Activated gamma-delta T cell (primary cell): Measurements from ENCODE around the gene SIGLEC8.
"Not testable (repeated sequence)": the region's sequence is repeated elsewhere in the genome, so short reads cannot be mapped to it uniquely, and the experiment has no call there.

Experiments used
- DNase-seq: peaks from one replicate; lab custom pipeline; 2025; lab: John Stamatoyannopoulos, UW

Gene SIGLEC8

DNA sequence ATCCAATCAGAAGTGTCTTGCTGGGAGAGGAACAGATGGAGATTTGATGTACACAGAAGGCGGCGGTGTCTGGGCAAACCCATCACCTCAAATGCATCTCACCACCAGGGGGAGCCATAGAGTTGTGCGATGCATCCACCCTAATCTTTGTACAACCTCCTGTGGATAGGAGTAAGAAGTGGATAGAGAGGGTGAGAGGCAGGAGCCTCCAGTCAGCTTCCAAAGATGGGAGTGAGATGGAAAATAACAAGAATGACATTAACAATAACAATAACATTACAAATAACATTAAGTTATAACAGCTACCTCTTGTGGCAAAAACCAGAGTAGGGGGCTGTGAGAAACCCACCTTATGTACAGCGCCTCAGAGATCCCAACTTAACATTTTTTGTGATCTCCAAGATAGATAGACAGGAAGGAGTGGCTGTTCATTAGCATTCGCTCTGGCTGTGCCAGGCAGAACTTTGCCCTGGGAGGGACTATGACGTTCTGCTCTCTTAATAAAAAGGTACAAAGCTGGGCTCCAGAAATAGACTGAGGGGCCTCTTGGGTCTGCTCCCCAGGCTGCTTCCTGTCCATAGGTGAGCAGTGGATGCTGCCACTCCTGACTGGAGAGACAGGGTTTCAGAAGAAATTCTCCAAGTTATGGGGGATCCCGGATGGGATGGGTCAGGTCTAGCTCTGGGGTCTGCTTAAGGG is 14.9 kb upstream of the SIGLEC8 start:
- DNase-seq, result no peak

GRCh38 chr19:51472607-51473006 is 14.4 kb upstream of the SIGLEC8 start:
- no peak for DNase-seq

GRCh38 chr19:51471527-51471926 is 13.3 kb upstream of the SIGLEC8 start:
- no peak for DNase-seq

- DNase-seq, result no peak
These were observed 12.7 kb upstream of the SIGLEC8 start for GRCh38 chr19:51470966-51471365.

DNA sequence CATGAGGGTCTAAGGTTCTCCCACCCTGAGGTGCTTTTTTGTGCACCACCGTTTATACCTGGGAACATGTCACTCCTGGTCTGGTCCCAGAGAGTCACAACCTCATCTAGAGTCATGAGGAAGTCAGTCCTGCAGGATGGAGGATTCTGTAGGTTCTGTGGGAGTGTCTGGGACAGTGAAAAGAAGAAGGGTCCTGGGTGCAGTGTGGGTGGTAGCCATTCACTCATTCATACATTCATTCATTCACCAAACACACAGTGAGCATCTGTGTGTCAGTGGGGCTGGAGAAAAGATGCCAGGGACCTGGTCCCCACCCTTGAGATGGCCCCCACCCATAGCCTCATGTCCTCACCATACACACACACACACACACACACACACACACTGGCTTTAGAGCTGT is 11.4 kb upstream of the SIGLEC8 start:
- DNase-seq, result no peak

- no peak for DNase-seq
These were observed 10.9 kb upstream of the SIGLEC8 start for GRCh38 chr19:51469162-51469561.

GRCh38 chr19:51468545-51468920 is 10.3 kb upstream of the SIGLEC8 start:
- no peak for DNase-seq

DNA sequence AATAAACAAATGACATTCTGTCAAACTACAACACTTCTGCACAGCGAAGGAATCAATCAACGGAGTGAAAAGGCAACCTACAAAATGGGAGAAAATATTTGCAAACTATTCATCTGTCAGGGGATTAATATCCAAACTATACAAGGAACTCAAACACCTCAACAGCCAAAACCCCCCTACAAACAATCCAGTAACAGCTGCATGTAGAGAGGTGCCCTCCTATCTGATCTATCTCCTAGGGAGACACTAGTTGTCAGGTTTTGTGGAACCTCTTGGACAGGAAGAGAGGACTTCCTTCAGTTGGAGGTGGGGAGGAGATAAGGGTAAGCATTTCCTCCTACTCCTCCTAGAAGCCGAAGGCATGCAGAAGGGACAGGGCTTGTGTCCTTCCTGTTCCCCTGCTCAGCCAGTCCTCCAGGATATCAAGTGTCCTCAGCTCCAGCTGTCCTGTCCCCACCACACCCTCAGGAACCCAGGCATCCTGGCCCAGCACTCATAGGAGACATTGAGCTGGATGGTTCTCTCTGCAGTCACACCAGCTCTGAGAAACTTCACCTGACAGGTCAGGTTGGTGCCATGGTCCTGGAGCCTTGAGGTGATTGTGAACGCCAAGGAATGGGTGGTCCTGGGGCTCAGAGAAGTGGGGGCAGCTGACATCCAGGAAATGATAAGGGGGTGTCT is 9.8 kb upstream of the SIGLEC8 start:
- DNase-seq, result no peak

- DNase-seq, result no peak
These were observed 8.5 kb upstream of the SIGLEC8 start for GRCh38 chr19:51466723-51467122.

DNA sequence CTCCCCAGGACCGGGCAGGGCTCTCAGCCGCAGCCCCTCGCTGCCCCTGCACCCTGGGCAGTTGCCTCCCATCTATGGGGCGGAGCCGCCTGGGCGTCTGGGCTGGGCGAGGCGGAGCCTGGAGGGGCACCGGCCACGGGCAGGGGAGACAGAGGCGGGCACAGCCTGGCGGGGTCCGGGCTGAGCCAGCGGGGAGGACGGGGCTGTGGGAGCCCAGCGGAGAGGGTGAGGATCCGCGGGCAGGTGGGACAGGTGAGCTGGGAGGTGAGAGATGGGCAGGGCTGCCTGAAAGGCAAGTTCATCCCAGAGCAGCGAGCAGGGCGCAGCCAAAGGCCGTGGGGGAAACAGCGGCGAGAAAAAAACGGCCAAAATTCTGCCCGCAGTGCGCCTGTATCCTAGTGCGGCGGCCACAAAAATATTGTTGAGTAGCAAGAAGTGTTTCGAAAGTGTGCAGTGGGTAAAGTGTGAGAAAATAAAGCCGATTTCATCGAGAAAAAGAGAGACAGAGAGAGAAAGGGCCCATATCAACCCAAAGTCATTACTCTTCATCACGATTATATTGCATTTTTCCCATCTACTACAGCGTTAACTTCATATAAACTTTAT is 5.8 kb upstream of the SIGLEC8 start:
- not testable (repeated sequence) for DNase-seq

GRCh38 chr19:51462681-51463080 is 4.4 kb upstream of the SIGLEC8 start:
- DNase-seq, result no peak

GRCh38 chr19:51462276-51462675 is 4.0 kb upstream of the SIGLEC8 start:
- DNase-seq, result no peak

DNA sequence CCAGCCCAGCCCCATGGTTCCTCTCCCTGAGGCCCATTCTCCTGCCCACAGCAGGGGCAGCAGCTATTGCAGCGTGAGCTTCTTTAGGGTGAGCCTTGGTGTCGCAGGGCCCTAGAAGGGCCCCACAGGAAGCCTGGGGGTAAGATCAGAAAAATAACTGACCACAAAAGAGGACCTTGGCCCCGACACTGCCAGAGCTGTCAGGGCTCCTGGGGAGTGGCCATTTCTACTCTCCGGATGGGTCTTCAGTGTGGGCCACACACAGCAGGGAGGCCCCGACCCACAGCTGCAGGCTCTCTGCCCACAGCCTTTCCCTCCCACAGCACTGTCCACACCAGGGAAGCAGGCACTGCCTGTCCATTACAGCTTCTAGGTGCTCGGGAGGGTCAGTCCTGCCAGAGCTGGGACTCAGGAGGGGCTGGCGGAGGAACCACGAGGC is 3.5 kb upstream of the SIGLEC8 start:
- no peak for DNase-seq

DNA sequence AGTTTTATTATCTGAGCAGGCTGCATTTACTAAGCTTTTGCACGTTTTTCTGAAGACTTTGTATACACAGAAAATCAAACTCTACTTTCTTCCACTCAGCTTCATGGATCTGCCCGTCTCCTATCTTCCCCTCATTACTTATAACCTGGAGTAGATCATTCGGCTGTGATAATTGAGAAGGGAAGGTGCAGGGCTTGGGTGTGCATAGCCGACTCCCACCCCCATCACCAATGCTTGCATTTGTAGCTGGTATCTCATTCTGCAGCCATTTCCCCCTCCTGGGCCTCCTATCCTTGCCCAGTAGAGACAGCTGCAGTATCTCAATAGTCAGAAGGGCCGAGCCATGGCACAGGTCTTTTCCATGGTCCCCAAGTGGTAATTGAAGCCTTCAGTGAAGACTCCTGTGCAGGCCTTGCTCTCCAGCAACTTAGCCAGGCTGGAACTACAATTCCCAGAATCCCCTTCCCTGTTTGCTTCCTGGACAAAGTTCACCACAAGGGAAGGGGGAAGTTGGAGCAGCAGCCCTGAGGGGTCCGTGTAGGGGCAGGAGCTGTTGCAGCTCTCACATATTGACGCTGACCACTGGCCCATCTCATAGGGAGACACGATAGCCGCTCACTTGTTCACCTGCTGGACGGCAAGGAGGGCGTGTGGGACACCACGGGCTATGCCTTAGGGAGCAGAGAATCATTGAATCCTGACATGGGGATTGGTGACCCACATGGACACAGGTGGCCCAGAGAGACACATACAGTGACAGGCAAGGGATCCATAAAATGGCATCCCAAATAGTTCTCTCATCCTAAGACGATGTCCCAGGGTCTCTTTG is 2.1 kb upstream of the SIGLEC8 start:
- no peak for DNase-seq

- no peak for DNase-seq
These were observed 748 bp upstream of the SIGLEC8 start for GRCh38 chr19:51458899-51459505.

GRCh38 chr19:51457351-51458013 is 772 bp downstream of the SIGLEC8 start:
- no peak for DNase-seq

GRCh38 chr19:51456541-51457290 is 1.5 kb downstream of the SIGLEC8 start:
- DNase-seq, result no peak

GRCh38 chr19:51450730-51451307 is 7.4 kb downstream of the SIGLEC8 start:
- no peak for DNase-seq

GRCh38 chr19:51448411-51449016 is 9.7 kb downstream of the SIGLEC8 start:
- no peak for DNase-seq

DNA sequence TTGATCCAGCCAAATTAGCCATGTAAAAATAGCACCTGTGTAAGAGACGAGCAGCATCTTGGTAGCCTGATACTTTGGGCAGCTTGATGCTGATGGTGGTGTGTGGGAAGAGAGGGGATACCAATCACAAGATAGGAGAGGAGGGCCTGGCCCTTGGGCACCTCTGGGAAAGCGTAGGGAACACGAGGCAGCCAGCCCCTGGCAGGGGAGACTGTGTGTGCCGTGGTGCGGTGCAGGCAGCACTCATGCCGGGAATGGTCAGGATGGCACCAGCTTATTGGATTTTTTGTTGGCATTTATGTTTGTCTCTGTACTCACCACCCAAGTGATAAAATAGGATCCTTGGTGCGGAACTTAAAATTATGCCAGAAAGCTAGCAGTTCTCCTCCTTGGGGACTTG is 10.2 kb downstream of the SIGLEC8 start:
- no peak for DNase-seq
